ENCODE results near the gene NHEJ1. TPM values are rescaled to one million over a fixed set of nuclear protein-coding genes. Genes with fewer than 3 reads are reported as not detected.

Gene NHEJ1
- total RNA-seq, 1 donor = 21.7 TPM

DNA sequence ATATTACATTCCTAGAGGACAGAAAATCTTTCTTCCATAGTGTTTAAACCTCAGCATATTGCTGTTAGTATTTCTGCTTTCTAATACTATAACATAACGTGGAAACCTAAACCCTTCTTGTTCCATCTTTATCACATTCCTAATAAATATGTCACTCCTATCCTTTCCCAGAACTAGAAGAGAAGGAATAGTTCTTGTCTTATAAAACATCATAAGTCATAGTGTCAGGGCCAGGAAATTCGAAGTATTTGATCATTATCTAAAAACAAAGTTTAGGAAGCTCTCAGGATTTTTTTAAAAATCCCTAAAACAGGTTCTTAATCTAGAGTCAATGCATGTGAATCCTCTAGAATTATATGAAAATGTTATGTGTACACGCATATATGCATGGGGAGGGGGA lies 2.0 kb downstream of the NHEJ1 start:
- Histone ChIP-seq H3K4me2 (ENCODE audit: insufficient read depth, low read length) (no peak overlapping the region), H4K20me1 (ENCODE audit: insufficient read depth, low read length) (peaks cover 3% of the 10 kb centered on the region), H3K9me3 (ENCODE audit: low read depth, low read length) (no peaks in the 10 kb centered on the region), H3K4me3 (ENCODE audit: insufficient read depth, low read length) (no peak overlapping the region), H3K36me3 (ENCODE audit: insufficient read depth, low read length) (no peaks in the 10 kb centered on the region), H3K79me2 (ENCODE audit: insufficient read depth, low read length) (no peaks in the 10 kb centered on the region), H3K4me1 (ENCODE audit: insufficient read depth, low read length) (peaks cover 24% of the 10 kb centered on the region), H3K27ac (ENCODE audit: low read depth, low read length) (no peak overlapping the region), H2AFZ (ENCODE audit: low read length) (no peak overlapping the region), H3K27me3 (ENCODE audit: insufficient read depth, low read length) (no peaks in the 10 kb centered on the region)
- no peak for DNase-seq (ENCODE audit: insufficient read length, low spot score, missing footprints)
- TF ChIP-seq, protein P1, sequence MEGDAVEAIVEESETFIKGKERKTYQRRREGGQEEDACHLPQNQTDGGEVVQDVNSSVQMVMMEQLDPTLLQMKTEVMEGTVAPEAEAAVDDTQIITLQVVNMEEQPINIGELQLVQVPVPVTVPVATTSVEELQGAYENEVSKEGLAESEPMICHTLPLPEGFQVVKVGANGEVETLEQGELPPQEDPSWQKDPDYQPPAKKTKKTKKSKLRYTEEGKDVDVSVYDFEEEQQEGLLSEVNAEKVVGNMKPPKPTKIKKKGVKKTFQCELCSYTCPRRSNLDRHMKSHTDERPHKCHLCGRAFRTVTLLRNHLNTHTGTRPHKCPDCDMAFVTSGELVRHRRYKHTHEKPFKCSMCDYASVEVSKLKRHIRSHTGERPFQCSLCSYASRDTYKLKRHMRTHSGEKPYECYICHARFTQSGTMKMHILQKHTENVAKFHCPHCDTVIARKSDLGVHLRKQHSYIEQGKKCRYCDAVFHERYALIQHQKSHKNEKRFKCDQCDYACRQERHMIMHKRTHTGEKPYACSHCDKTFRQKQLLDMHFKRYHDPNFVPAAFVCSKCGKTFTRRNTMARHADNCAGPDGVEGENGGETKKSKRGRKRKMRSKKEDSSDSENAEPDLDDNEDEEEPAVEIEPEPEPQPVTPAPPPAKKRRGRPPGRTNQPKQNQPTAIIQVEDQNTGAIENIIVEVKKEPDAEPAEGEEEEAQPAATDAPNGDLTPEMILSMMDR (IDR thresholded peaks at IDR 0.05; ENCODE audit: extremely low read depth, low read depth, low read length) = no peak

DNA sequence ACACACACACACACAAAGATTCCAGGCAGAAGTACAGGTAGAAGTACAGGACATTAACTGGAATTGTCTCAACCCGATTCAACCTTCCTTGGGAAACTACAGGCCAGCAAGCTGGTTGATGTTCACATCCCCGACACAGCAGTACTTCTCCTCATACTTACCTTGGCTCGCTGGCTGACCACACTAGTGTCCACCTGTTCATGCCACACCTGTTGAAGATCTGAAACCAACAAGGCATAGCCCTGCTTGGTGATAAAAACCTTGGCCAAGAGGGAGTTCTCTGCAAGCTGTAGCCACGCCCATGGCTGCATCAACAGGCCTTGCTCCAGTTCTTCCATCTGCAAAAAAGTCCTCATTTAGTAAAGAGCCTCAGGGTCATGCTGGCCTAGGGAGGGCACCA lies 2.6 kb downstream of the NHEJ1 start:
- Histone ChIP-seq H3K36me3 (ENCODE audit: insufficient read depth, low read length) (no peaks in the 10 kb centered on the region), H3K79me2 (ENCODE audit: insufficient read depth, low read length) (no peaks in the 10 kb centered on the region), H3K27me3 (ENCODE audit: insufficient read depth, low read length) (no peaks in the 10 kb centered on the region), H2AFZ (ENCODE audit: low read length) (no peak overlapping the region), H3K27ac (ENCODE audit: low read depth, low read length) (no peak overlapping the region), H3K4me1 (ENCODE audit: insufficient read depth, low read length) (peaks cover 24% of the 10 kb centered on the region), H3K4me2 (ENCODE audit: insufficient read depth, low read length) (no peak overlapping the region), H3K9me3 (ENCODE audit: low read depth, low read length) (no peaks in the 10 kb centered on the region), H4K20me1 (ENCODE audit: insufficient read depth, low read length) (peaks cover 3% of the 10 kb centered on the region), H3K4me3 (ENCODE audit: insufficient read depth, low read length) (no peak overlapping the region)
- TF ChIP-seq, protein P1 (IDR thresholded peaks at IDR 0.05; ENCODE audit: extremely low read depth, low read depth, low read length) = no peak
- no peak for DNase-seq (ENCODE audit: insufficient read length, low spot score, missing footprints)

DNA sequence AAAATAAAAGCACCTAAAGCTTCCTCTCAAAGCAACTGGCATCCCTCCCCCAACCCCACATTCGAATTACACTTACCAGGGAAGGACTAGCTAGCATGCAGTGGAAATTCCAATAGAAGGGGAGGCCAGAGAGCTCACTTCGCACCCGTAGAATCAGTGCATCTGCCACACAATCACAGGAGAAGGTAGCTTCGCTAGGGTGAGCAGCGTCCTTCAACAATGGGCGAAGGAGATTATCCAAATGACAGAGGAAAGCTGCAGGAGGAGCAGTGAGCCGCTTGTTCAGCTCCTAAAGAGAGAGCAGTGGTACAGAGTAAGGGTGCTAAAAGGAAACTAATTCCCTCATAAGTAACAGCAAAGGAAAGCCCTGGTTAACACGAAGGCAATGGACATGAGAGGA lies 3.2 kb downstream of the NHEJ1 start:
- H3K27ac ChIP-seq (ENCODE audit: low read depth, low read length) = no peak overlapping the region
- H3K9me3 ChIP-seq (ENCODE audit: low read depth, low read length) = no peaks in the 10 kb centered on the region
- H3K4me1 ChIP-seq (ENCODE audit: insufficient read depth, low read length) = peaks cover 24% of the 10 kb centered on the region
- H3K27me3 ChIP-seq (ENCODE audit: insufficient read depth, low read length) = no peaks in the 10 kb centered on the region
- no peak overlapping the region for H3K4me2 ChIP-seq (ENCODE audit: insufficient read depth, low read length)
- DNase-seq (ENCODE audit: insufficient read length, low spot score, missing footprints) = no peak
- no peaks in the 10 kb centered on the region for H3K79me2 ChIP-seq (ENCODE audit: insufficient read depth, low read length)
- TF ChIP-seq, protein P1 (IDR thresholded peaks at IDR 0.05; ENCODE audit: extremely low read depth, low read depth, low read length) = no peak
- no peak overlapping the region for H2AFZ ChIP-seq (ENCODE audit: low read length)
- no peaks in the 10 kb centered on the region for H3K36me3 ChIP-seq (ENCODE audit: insufficient read depth, low read length)
- peaks cover 3% of the 10 kb centered on the region for H4K20me1 ChIP-seq (ENCODE audit: insufficient read depth, low read length)
- H3K4me3 ChIP-seq (ENCODE audit: insufficient read depth, low read length) = no peak overlapping the region

DNA sequence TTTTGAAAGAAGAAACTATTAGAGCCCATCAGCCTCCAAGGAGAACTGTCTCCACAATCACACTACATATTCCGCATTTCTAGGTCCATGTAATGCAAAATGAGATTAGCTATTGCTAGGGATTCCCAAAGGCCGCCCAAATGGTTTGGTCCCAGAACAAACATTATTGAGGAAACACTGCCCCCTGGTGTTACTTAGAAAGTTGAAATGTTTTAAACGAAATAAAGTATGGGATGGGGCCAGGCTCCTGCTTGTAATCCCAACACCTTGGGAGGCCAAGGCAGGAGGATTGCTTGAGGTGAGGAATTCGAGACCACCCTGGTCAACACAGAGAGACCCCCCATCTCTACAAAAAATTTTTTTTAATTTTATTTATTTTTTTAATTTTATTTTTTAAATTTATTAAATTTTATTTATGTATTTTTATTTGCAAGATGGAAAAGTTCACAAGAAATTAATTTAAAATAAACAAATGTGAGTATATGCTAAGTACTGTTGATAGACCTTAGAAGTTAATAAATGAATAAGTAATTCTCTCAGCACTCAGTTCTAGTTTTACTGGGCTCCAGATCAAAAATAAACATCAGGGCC lies 5.5 kb downstream of the NHEJ1 start:
- H3K4me3 ChIP-seq (ENCODE audit: insufficient read depth, low read length) = no peak overlapping the region
- no peak overlapping the region for H3K27ac ChIP-seq (ENCODE audit: low read depth, low read length)
- H3K79me2 ChIP-seq (ENCODE audit: insufficient read depth, low read length) = no peaks in the 10 kb centered on the region
- no peak overlapping the region for H2AFZ ChIP-seq (ENCODE audit: low read length)
- TF ChIP-seq, protein P1 (IDR thresholded peaks at IDR 0.05; ENCODE audit: extremely low read depth, low read depth, low read length) = peak; percentile 55
- no peak overlapping the region for H3K4me2 ChIP-seq (ENCODE audit: insufficient read depth, low read length)
- DNase-seq (ENCODE audit: insufficient read length, low spot score, missing footprints) = no peak
- no peaks in the 10 kb centered on the region for H3K27me3 ChIP-seq (ENCODE audit: insufficient read depth, low read length)
- H3K36me3 ChIP-seq (ENCODE audit: insufficient read depth, low read length) = no peaks in the 10 kb centered on the region
- peaks cover 18% of the 10 kb centered on the region for H3K4me1 ChIP-seq (ENCODE audit: insufficient read depth, low read length)
- H3K9me3 ChIP-seq (ENCODE audit: low read depth, low read length) = no peaks in the 10 kb centered on the region
- H4K20me1 ChIP-seq (ENCODE audit: insufficient read depth, low read length) = peaks cover 3% of the 10 kb centered on the region

All from osteoblast (primary cell).